SU-DHL-6 (cell line): ENCODE data around the gene PIP4K2B.

Source experiments
- H2AFZ ChIP-seq: fragments of 200-600 bp; sonication (generic); 2 replicates; pipeline ENCODE4 v1.6.1; 2014; ENCODE audit warnings: low read depth, mild to moderate bottlenecking, moderate library complexity, mixed read lengths, antibody characterized with exemption, low read length; ENCODE audit not compliant: severe bottlenecking
- H3F3A ChIP-seq: fragments of 200-600 bp; shearing (Covaris generic); 2 replicates; pipeline ENCODE4 v1.6.0; 2016; ENCODE audit warnings: antibody characterized with exemption, mild to moderate bottlenecking; ENCODE audit not compliant: insufficient read depth
- H3K27ac ChIP-seq: fragments of 200-600 bp; sonication (generic); 2 replicates; pipeline ENCODE4 v1.5.1; 2016; ENCODE audit warnings: low read depth, mild to moderate bottlenecking, low read length, moderate library complexity, mixed read lengths
- H3K27me3 ChIP-seq: fragments of 200-600 bp; sonication (generic), shearing (Covaris generic); 2 replicates; pipeline ENCODE4 v1.6.0; 2014; ENCODE audit warnings: mild to moderate bottlenecking, low read length
- H3K36me3 ChIP-seq: fragments of 200-600 bp; sonication (generic); 2 replicates; pipeline ENCODE4 v1.6.1; 2014; ENCODE audit warnings: mild to moderate bottlenecking, low read length, mixed read lengths
- H3K4me2 ChIP-seq: fragments of 300-600, 200-600 bp; shearing (Covaris generic), sonication (generic); 2 replicates; pipeline ENCODE4 v1.6.0; 2014; ENCODE audit warnings: low read length, low read depth, mild to moderate bottlenecking; ENCODE audit not compliant: poor library complexity, severe bottlenecking
- H3K4me3 ChIP-seq: fragments of 200-600 bp; sonication (generic); 2 replicates; pipeline ENCODE4 v1.5.1; 2014; ENCODE audit warnings: antibody characterized with exemption, low read length, mild to moderate bottlenecking, mixed read lengths; ENCODE audit not compliant: insufficient read depth, poor library complexity, severe bottlenecking
- H3K79me2 ChIP-seq: fragments of 200-600 bp; sonication (generic); 2 replicates; pipeline ENCODE4 v1.6.1; 2014; ENCODE audit warnings: mild to moderate bottlenecking, low read length, moderate library complexity; ENCODE audit not compliant: insufficient read depth
- H3K9ac ChIP-seq: fragments of 200-600 bp; sonication (generic); 2 replicates; pipeline ENCODE4 v1.7.0; 2014; ENCODE audit warnings: mild to moderate bottlenecking, low read length
- H3K9me2 ChIP-seq: fragments of 200-600 bp; sonication (generic); replicated peaks from 2 replicates; pipeline ENCODE4 v1.6.1; 2014; ENCODE audit warnings: low read length; ENCODE audit not compliant: insufficient read depth
- H3K9me3 ChIP-seq: fragments of 200-600 bp; sonication (generic); 2 replicates; pipeline ENCODE4 v1.6.1; 2014; ENCODE audit warnings: low read length, mixed read lengths; ENCODE audit not compliant: insufficient read depth
- H4K20me1 ChIP-seq: fragments of 200-600 bp; sonication (generic); 2 replicates; pipeline ENCODE4 v1.6.1; 2014; ENCODE audit warnings: low read depth, mild to moderate bottlenecking, antibody characterized with exemption, low read length, moderate library complexity, mixed read lengths
- EZH2phosphoT487 ChIP-seq: fragments of 200-600 bp; sonication (generic), shearing (Covaris generic); conservative IDR thresholded peaks from 2 replicates; pipeline ENCODE4 v1.6.1; 2018; ENCODE audit warnings: mild to moderate bottlenecking, antibody characterized with exemption, low read length, moderate library complexity, mixed read lengths
- TF ChIP-seq, protein P1 (sequence below): fragments of 200-600 bp; sonication (generic); IDR thresholded peaks from one replicate; pipeline ENCODE4 v1.5.1; 2017; ENCODE audit warnings: antibody characterized with exemption, mild to moderate bottlenecking, low read length, moderate library complexity; ENCODE audit not compliant: insufficient read depth, poor library complexity, severe bottlenecking

PIP4K2B gene

DNA sequence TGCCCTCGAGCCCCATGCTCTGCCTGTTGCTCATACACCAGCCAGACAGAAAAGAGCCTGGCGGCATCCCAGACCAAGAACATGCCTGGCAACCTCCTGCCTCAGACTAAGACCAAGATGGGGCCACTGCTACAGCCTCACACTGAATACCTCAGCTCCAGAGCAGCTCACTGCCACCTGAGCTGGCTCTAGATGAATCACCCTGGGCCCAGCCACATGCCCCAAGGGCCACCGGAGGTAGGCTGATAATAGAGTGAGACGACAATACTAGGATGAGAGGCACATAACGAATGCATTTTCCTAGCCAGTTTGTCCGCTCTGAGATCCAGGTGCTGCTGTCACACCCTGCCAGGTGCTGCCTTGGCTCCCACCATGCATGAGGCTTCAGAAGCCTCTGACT is 13.0 kb downstream of the PIP4K2B start:
- Histone ChIP-seq H3K27ac (no peak overlapping the region), H4K20me1 (no peaks in the 10 kb centered on the region), H2AFZ (no peak overlapping the region), H3K27me3 (no peaks in the 10 kb centered on the region), H3F3A (no peaks in the 10 kb centered on the region), H3K79me2 (no peaks in the 10 kb centered on the region), H3K9me2 (no peaks in the 10 kb centered on the region), H3K9ac (no peak overlapping the region), H3K36me3 (no peaks in the 10 kb centered on the region), H3K4me2 (no peak overlapping the region), H3K9me3 (no peaks in the 10 kb centered on the region), H3K4me3 (no peak overlapping the region)
- TF ChIP-seq, protein P1, sequence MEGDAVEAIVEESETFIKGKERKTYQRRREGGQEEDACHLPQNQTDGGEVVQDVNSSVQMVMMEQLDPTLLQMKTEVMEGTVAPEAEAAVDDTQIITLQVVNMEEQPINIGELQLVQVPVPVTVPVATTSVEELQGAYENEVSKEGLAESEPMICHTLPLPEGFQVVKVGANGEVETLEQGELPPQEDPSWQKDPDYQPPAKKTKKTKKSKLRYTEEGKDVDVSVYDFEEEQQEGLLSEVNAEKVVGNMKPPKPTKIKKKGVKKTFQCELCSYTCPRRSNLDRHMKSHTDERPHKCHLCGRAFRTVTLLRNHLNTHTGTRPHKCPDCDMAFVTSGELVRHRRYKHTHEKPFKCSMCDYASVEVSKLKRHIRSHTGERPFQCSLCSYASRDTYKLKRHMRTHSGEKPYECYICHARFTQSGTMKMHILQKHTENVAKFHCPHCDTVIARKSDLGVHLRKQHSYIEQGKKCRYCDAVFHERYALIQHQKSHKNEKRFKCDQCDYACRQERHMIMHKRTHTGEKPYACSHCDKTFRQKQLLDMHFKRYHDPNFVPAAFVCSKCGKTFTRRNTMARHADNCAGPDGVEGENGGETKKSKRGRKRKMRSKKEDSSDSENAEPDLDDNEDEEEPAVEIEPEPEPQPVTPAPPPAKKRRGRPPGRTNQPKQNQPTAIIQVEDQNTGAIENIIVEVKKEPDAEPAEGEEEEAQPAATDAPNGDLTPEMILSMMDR: no peak
- no peak for TF ChIP-seq EZH2phosphoT487

DNA sequence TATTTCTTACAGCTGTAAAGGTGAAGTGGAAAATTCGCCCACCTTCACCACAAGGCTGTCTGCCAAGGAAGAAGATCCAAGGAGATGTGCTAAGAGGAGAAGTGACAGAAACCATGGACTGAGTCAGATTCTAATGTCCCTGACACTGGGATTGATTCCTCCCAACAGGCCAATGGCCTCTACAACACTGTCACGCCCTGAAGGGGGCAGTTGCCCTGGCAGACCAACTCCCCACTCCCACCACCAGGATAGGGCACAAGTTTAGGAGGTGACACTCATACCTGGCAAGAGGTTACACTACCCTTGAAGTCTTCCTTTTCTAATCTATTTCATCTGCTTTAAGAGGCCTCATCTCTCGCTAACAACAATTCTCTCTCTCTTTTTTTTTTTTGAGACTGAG is 16.1 kb downstream of the PIP4K2B start:
- Histone ChIP-seq H3K4me3 (no peak overlapping the region), H2AFZ (no peak overlapping the region), H3K9me2 (no peaks in the 10 kb centered on the region), H3F3A (no peaks in the 10 kb centered on the region), H3K4me2 (no peak overlapping the region), H3K9ac (no peak overlapping the region), H3K27ac (no peak overlapping the region), H4K20me1 (no peaks in the 10 kb centered on the region), H3K79me2 (no peaks in the 10 kb centered on the region), H3K36me3 (no peaks in the 10 kb centered on the region), H3K27me3 (no peaks in the 10 kb centered on the region), H3K9me3 (no peaks in the 10 kb centered on the region)
- no peak for TF ChIP-seq EZH2phosphoT487
- TF ChIP-seq, protein P1: no peak

DNA sequence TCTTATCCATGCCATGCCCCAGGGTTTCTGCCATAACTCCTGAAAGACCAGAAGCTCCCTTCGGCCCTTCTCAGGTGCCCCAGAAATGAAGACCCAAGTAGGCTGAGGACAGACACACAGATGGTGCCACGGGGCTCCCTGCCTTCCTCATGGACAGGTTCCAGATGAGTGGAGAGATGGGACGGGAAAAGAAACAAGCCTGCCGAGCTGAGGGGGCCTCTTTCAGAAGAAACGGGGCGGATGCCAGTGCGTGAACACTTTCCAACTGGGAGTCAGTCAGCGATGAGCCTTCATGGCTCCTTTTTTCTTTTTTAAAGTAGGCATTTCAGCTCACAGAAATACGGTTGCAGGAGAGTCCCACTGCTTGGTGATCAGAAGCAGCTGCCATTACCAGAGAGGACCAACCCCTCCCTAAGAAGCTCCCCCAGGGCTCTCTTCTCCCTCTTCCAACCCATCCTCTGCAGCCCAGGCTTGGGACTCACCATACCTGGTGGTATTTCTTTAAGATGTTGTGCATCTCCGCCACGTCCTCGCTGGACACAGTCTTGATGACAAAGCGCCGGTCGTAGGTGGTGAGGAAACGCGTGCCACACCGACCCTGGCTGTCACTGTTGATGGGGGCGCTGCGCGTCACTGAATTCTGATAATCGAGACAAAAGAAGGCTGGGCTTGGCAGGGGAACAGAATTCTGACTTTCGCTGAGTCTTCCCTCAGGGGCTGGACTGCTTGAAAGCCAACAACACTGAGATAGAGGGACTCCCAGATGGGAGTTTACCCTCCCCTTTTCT is 19.2 kb downstream of the PIP4K2B start:
- Histone ChIP-seq H3F3A (no peaks in the 10 kb centered on the region), H3K36me3 (no peaks in the 10 kb centered on the region), H3K4me2 (no peak overlapping the region), H3K79me2 (no peaks in the 10 kb centered on the region), H3K9me2 (no peaks in the 10 kb centered on the region), H2AFZ (no peak overlapping the region), H3K4me3 (no peak overlapping the region), H3K27me3 (no peaks in the 10 kb centered on the region), H4K20me1 (no peaks in the 10 kb centered on the region), H3K27ac (no peak overlapping the region), H3K9me3 (no peaks in the 10 kb centered on the region), H3K9ac (no peak overlapping the region)
- TF ChIP-seq, protein P1: no peak
- no peak for TF ChIP-seq EZH2phosphoT487
